ENCODE data around the gene ANKRD10.
"Not testable (repeated sequence)": the region's sequence is repeated elsewhere in the genome, so short reads cannot be mapped to it uniquely, and the experiment has no call there.

The ANKRD10 gene

DNA sequence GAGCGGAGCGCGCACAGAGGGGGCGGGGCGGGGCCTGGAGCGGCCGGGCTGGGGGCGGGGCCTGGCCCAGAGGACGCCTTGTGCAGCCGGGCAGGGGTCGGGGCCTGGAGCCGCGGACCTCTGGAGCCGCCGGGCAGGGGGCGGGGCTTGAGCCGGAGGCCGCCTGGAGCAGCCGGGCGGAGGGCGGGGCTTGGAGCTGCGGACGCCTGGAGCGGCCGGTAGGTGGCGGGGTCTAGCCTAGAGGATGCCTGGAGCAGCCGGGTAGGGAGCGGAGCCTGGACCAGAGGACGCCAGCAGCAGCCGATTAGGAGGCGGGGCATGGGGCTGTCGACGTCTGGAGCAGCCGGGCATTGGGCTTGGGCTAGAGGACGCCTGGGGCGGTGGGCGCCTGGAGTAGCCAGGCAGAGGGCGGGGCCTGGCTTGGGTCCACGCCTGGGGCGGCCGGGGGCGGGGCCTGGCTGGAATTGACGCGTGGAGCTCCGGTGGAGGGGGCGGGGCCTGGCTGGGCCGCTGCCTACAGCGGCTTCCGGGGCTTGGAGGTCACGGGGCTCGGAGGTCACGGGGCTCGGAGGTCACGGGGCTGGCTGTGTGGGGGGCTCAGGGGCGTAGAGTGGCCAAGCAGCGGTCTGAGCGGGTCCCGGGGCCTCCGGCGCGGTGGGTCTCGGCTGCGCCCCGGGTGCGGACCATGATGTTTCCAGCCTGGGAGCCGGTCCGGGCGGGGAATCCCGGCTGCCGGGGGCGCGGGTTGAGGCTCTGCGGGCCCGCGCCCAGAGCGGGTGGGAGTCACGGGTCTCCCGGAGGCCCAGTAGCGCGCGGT is at the start of gene ANKRD10:
Gene ANKRD10 (minus strand): TSS at position 13 of the 817 bp plus-strand sequence. CDS start 135 bp downstream, outside the sequence.
- DNase-seq (ENCODE audit: low spot score) = peak; percentile 94

DNA sequence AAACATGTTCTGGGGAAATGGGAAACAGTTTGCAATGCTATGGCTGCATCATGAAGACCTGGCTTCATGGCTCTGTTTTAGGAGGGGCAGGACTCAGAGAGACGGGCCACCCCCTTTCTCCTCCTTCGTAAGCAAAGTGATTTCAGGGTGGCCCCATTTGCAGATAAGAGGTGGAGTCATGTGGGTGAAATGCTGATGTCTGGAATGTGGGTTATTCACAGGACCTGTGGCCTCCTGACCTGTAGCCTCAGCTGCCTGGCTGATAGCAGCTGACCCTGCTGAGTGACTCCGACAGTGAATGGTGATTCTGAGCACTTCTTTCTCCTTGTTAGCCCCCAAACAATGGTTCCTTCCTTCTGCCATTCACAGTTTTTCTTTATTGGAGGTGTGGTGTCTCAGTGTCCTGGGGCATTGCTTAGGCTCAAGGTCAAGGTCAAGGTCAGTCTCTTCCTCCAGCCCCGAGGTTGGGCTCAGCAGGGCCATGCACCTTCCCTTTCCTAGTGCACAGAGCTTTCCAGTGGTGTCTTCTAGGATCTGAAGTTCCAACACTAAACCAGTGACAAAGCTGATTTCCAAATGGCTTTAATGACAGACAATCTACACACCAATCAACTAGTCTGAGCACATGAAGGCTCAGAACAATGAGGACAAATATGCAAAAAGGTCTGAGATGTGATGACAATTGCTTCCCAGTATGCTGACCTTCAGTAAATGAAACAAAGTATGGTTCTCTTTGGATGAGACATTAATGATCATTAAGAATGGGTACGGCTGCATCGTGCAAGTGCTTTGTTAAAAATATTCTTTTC is 49.6 kb upstream of the ANKRD10 start:
- no peak for DNase-seq (ENCODE audit: low spot score)

DNA sequence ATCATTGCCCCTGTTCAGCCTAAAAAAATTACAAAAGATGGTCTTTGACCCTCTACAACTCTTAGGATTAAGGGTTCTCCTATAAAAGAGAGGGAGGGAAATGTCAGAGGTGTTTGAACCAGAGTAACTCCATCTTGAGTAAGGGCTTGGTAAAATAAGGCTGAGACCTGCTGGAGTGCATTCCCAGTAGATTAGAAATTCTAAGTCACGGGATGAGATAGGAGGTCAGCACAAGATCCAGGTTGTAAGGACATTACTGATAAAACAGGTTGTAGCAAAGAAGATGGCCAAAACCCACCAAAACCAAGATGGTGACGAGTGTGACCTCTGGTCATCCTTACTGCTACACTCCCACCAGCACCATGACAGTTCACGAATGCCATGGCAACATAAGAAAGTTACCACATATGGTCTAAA is 48.7 kb upstream of the ANKRD10 start:
- no peak for DNase-seq (ENCODE audit: low spot score)

DNA sequence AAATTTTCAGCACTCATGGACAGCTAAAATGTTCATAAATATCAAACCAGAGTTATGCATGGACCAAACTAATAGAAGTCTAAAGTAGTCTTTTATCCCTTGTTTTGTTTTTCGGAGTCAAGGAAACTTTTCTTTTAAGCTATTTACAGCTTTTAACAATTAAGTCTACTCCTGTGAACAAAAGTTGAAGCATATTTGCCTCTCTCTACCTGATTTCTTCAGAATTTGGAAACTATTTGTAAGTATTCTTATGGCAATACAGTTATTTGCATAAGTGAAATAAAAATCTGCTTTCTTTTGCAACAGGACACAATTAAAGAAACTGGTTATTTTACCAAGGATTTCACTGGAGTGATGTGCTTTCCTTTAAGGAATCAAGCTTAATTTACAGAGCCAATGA is 47.1 kb upstream of the ANKRD10 start:
- no peak for DNase-seq (ENCODE audit: low spot score)

DNA sequence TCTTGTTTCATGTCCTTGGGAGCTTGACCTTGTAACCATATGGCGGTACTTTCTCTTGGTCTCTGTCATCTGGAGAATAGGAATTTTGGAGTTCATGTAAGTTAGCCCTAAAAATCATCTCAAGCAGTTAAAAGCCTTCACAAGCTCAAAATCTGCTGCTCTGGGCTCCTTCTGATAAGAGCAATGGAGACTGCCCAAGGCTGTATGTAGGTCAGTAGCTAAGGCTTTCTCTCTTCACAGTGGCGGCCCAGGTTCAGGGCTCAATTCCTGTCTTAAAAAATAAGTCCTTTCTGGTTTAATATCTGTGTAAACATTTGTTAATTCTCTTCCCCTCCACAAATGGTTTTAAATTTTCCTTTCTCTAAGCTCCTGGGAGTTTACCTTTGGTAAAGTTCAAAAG is 45.3 kb upstream of the ANKRD10 start:
- no peak for DNase-seq (ENCODE audit: low spot score)

DNA sequence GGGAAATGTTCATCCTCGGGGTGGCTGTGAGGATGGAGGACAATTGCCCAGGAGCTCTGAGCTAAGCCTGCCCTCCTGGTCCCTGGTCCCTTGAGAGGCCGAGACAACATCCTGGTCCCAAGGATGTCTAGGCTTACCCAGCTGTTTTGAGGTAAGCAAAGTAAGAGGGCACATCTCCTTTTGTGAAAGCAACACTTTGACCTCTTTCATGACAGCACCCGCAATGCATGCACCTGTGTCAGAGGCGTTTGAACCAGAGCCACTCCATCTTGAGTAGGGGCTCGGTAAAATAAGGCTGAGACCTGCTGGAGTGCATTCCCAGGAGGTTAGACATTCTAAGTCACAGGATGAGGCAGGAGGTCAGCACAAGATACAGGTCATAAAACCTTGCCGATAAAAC is 43.1 kb upstream of the ANKRD10 start:
- DNase-seq (ENCODE audit: low spot score) = no peak

DNA sequence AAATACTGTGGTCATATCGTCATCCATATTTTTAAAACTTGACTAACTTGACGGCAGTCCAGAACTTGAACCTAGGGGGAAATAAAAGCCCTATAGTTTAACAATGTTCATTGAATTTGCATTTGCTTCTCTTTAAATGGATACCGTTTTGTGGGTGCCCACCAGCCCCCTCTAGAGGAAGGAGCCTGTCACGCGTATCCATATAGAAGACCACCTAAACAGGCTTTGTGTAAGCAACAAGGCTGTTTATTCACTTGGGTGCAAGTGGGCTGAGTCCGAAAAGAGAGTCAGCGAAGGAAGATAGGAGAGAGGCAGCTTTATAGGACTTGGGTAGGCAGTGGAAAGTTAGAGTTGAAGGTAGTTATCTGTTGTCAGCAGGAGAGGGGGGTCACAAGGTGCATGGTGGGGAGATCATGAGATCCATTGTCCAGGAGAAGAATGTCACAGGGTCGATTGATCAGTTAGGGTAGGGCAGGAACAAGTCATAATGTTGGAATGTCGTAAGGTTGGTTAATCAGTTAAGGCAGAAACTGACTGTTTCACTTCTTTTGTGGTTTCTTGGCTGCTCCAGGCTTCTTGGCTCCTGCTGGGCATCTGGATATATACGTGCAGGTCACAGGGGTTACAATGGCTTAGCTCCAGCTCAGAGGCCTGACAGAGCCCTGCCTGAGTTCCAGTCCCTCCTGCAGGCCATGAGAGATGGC is 42.5 kb upstream of the ANKRD10 start:
- DNase-seq (ENCODE audit: low spot score) = no peak

DNA sequence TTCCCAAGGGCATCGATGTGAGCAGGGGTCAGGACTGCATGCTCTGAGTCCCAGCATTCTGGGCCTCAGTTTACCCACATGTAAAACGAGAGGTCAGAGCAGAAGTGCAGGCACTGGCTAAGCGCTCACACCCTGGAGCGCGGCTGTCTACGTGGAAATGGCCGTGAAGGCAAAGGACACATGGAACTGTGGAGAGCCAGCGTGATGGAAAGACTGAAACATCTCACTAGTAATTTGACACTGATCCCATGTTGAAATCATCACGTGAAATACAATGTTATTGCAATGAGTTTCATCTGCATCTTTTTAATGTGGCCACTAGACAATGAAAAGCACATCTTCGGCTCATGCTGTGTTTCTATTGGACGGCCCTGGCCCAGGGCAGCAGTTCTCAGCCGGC is 41.3 kb upstream of the ANKRD10 start:
- not testable (repeated sequence) for DNase-seq (ENCODE audit: low spot score)

DNA sequence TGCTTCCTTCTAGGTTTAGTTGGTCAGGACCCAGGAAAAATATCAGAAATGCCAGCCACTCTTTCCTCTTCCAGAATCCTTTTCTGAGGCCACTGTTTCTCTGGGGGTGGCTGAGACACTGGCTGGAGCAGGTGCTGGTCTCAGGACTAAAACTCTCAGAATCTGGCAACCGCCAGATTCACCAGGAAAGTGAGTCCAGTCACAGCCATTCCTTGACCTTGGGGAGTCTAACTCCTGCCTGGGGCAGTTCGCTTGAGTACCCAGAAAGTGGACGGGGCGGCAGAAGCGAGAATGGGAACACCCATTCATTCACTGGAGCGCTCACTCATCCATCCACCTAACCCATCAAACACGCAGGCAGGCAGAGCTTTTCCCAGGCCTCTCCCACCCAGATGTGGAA is 40.7 kb upstream of the ANKRD10 start:
- DNase-seq (ENCODE audit: low spot score) = not testable (repeated sequence)

DNA sequence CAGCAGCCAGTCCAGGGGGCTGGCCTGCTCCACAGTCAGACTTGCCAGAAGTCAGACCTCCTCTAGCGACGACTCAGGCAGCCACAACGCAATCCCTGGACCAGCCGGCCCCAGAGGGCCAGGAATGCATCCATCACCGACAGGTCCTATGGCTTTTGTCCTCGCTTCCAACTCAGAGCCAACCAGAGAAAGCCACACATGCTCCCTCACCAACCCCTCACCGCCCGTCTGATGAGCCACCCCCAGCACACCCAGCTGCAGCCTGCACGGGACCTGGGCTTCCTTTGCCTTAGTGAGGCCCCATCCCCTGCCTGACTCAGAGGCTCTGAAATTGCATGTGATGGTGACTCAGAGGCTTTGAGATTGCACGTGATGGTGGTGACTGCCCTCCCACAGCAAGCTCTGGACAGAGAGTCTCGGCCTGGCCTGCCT is 40.2 kb upstream of the ANKRD10 start:
- not testable (repeated sequence) for DNase-seq (ENCODE audit: low spot score)

DNA sequence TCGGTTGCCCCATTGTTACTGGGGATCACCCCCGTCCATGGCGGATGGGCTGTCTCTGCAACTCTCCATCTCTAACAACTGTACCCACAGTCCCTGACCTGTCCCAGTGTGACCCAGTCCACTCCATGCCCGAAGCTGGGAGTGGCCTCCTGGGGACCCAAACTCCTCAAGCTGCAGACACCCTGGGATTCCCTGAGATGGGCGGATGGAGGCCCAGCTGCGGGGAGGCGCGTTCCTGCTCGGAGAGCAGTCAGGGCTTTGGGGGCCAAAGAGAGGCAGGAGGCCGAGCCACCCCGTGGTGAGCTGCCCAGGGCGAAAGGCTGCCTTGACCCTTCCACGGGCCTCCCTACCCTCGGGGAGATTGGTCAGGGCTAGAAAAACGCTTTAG is 39.7 kb upstream of the ANKRD10 start:
- not testable (repeated sequence) for DNase-seq (ENCODE audit: low spot score)

DNA sequence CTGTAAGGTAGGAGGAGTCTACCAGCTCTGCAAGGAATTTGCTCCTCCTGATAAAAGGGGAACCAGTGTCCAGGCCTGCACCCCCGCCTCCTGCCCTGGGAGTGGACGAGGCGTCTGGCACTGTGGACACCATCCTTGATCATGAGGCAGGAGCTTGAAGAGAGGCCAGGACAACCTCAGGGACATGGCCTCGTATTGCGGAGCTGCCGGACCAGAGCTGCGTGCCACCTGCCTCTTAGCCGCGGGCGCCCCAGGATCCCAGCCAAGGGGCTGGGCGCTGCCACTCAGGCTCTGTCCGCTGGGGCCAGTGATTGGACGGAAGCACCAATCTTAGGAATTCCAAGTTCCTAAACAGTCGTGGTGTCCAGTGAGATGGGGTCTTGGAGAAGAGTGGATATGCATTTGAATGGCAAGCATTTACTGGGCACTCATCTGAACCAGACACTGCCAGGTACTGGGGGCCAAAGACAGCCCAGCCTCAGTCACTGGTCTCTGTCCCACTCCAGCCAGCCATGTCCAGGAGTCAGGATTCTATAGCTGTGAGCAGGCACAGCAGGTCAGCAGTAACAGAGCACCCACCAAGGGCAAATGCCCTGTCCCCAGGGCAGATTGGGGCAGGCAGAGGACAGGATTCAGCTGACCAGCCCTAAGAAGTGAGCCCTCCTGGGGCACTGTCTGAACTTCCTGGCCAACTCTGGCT is 39.1 kb upstream of the ANKRD10 start:
- no peak for DNase-seq (ENCODE audit: low spot score)

DNA sequence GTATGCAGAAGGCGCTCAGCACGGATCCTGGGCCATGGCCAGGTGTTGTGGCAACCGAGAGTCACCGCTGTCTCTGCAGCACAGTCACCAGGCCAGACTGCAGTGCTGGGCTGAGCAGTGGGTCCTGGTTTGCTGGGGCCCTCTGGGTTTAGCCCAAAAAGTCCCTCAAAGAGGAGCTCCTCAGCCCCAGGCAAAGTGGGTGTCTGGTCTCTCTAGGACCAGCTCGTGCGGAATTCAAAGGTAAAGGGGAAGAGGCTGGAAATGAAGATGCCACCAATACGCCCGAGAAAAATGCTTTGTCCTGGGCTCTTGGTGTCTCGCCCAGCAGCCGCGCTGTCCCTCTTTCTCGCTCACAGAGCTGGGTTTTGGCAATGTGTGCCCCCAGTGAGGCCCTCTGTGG is 38.5 kb upstream of the ANKRD10 start:
- no peak for DNase-seq (ENCODE audit: low spot score)

DNA sequence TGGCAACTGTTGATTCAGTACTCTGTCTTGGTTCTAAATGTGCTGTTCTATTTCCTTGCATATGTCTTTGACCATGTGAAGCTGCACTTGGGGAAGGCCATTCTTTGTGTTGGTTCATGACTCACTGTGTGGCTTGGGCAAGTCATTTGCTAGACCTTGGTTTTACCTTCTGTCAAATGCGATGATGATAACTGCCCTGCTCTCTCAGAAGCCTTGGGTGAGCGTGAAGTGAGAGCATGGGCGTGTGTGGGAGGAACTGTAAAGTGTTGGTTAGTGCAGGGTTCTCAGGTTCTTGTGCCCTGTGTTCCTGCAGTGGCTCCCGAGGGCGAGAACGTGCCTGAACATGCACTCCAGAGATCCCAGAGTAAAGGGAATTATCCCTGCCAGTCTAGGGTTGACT is 37.3 kb upstream of the ANKRD10 start:
- DNase-seq (ENCODE audit: low spot score) = not testable (repeated sequence)

DNA sequence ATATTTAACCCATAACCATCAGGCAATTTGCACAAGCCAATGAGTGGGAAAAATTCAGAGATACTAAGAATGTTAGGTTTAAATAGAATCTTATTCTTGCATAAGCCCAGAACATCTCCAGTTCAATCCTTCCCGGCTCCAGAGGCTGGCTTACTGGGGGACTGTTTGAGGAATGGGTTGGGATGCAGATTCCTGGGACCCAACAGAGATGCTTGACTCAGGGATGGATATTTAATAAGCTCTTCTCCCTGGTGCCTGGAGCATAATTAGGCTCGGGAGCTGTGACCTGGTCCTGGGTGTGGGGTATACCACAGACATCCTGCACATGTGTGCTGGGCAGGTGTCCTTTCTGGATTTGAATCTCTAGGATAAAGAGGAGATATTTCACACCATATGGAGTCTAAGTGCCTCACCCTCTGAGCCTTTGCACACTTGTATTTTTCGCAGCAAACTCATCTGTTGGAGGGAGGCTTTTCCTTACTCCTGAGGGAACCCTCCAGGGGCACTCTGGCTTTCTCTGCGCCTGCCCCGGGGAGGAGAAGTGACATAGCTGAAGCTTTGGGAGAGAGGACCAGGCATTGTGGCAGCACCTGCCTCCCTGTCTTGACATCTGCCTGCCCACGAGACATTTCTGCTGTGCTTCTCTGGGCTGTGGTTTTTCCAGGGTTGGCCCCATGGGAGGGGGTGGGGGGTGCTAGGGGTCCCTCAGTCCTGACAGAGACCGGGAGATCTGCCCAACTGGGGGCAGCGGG is 36.1 kb upstream of the ANKRD10 start:
- no peak for DNase-seq (ENCODE audit: low spot score)

DNA sequence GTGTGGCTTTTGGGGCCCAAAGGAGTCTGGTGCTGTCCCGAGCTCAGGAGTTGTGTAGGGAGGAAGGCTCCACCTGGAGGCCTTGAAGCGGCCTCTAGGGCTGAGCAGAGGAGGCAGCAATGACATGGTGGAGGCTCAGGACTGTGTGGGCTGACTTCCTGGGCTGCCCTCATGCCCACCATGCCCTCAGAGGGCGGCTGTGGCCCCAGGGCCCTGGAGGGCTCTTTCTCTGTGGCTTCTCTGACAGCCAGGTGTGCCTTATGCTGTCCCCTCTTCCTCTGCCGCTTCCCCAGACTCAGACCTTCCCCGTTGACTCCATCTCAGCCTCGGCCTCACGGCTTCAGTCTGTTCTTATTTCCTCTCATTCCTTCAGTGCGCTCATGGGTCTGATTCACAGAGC is 35.5 kb upstream of the ANKRD10 start:
- no peak for DNase-seq (ENCODE audit: low spot score)

DNA sequence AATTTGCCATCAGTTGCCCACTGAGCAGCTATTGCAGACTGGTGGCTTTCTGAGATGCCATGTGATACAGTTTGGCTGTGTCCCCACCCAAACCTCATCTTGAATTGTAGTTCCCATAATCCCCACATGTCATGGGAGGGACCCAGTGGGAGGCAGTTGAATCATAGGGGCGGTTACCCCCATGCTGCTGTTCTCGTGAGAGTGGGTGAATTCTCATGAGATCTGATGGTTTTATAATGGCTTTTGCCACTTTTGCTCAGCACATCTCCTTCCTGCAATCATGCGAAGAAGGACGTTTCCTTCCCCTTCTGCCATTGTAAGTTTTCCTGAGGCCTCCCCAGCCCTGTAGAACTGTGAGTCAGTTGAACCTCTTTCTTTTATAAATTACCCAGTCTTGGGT is 34.8 kb upstream of the ANKRD10 start:
- no peak for DNase-seq (ENCODE audit: low spot score)

DNA sequence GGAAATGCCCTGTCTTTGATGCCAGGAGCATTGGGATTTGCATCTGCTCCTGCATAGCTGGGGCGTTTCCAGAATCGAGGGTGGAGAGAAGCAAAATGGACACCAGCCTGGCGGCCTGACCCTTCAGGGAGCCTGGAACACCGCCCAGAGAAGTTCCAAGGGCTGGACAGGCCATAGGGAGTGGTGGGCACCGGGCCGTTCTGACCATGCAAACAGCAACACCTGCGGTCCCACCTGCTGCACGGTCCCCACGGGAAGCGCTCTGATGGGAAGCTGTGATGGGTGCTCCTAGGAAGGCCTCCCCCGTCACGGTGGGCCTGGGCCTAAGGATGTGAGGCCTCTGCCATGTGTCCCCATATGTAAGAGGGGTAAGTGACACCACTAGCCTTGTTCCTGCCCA is 34.2 kb upstream of the ANKRD10 start:
- no peak for DNase-seq (ENCODE audit: low spot score)

DNA sequence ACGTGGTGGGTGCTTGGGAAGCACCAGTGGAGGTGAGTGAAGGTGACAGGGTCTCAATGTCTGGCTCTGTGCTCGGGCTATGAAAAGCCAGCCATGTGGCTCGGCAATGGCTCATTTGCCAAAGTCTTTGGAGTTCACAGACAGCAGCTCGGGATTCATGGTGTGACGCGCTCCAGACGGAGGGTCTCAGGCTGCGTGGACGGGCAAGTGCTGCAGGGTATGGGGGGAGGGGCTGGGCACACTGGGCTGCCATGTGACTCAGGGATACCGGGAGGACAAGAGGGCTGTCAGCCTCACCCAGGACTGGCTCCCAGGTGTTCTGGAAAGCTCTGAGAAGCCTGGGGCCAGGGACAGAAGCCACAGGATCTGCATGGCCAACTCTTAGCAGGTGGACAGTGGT is 32.5 kb upstream of the ANKRD10 start:
- not testable (repeated sequence) for DNase-seq (ENCODE audit: low spot score)

DNA sequence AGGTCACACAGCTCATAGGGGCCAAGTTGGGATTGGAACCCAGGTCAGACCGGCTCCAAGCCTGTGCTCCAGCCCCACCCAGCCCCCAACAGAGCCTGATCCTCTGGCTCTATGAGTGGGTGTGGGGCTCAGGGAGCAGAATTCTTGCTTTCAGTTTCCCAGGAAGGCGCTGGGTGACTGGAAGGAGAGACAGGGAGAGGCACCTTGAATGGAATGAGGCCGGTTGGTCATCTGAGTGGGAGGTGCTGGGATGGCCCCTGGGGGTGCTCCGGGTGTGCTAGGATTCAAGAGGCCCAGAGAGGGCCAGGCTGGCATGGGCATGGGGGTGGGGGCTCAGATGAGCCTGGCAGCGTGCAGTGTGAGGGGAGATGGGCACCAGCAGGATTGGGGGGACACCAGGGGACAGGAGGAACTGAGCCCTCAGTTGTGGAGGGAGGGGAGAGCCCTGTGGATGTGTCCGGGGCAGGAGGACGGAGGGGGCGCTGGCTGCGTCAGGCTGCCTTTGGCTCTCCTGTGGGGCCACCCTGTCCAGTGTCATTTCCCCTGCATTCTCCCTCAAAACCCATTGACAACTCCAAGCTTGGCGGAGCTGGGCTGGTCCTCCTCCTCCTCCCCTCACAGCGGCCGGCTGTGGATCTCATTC is 31.2 kb upstream of the ANKRD10 start:
- DNase-seq (ENCODE audit: low spot score) = no peak
